HepG2 (cell line): ENCODE results near the gene MXD1. TPM values are rescaled to one million over a fixed set of nuclear protein-coding genes. Genes with fewer than 3 reads are reported as not detected.

Experiments
- GLMP ChIP-seq: sonication (generic); formaldehyde crosslinking; IDR thresholded peaks from 2 replicates; pipeline ENCODE4 v1.9.0; 2021; ENCODE audit warnings: missing genetic modification reagents, mild to moderate bottlenecking, borderline replicate concordance
- MXD4 ChIP-seq: IDR thresholded peaks from 2 replicates; pipeline ENCODE4 v1.6.1; 2016; ENCODE audit warnings: mild to moderate bottlenecking, missing biosample characterization, missing genetic modification reagents
- PREB ChIP-seq: sonication (generic); formaldehyde crosslinking; IDR thresholded peaks from 2 replicates; pipeline ENCODE4 v1.4.0; 2020; ENCODE audit warnings: missing genetic modification reagents
- RELA ChIP-seq: sonication (generic); formaldehyde crosslinking; IDR thresholded peaks from 2 replicates; pipeline ENCODE4 v1.4.0; 2020; ENCODE audit warnings: missing genetic modification reagents
- ZBTB49 ChIP-seq: sonication (generic); formaldehyde crosslinking; IDR thresholded peaks from 2 replicates; pipeline ENCODE4 v1.4.0; 2020; ENCODE audit warnings: missing genetic modification reagents, borderline replicate concordance
- ZEB1 ChIP-seq: IDR thresholded peaks from 2 replicates; pipeline ENCODE4 v1.6.1; 2012; ENCODE audit warnings: mild to moderate bottlenecking, low read depth, inconsistent platforms; ENCODE audit not compliant: insufficient replicate concordance
- ZNF382 ChIP-seq: sonication (generic); formaldehyde crosslinking; IDR thresholded peaks from 2 replicates; pipeline ENCODE4 v1.5.0; 2020; ENCODE audit warnings: missing genetic modification reagents, mild to moderate bottlenecking, borderline replicate concordance
- polyA plus RNA-seq, 8 experiments: library from polyadenylated mRNA; depleted of rRNA in 3 of 8; stranded (reverse) in 7 of 8; unstranded in 1 of 8; fragments of >200 nt; fragmentation: Illumina TruSeq in 4 of 8; extraction: Trizol in 4 of 8; gene quantifications; 2 replicates each; pipeline versions ENCODE4 v1.2.1 to v1.2.3, GENCODE V29; 2011 to 2016; ENCODE audit warnings: low read depth in 4 of 8, missing spikeins in 1 of 8, mixed read lengths in 1 of 8; ENCODE audit not compliant: insufficient read depth in 1 of 8
- total RNA-seq, 5 experiments: library from RNA; depleted of rRNA; stranded (reverse); fragments of >200 nt; fragmentation: Illumina TruSeq; extraction: Trizol; gene quantifications; 2 replicates each; pipeline ENCODE4 v1.2.3, GENCODE V29; 2016; ENCODE audit warnings: low read depth in 1 of 5

The MXD1 gene
- total and polyA plus RNA-seq, 2 of the 13 experiments (the other 11 are each of a cell fraction or from before 2014, with no cell fraction given): 6.4 to 14.9 TPM

GRCh38 chr2:69914164-69914949 is 552 bp upstream of the MXD1 start (continued):
- TF ChIP-seq GLMP (CRISPR knock-in tag) (no peak), ZNF382 (CRISPR knock-in tag) (no peak), ZBTB49 (peak; percentile 89; the same call in 1 of the 2 replicates), PREB (CRISPR knock-in tag) (no peak; the same call in 1 of the 2 replicates), RELA (CRISPR knock-in tag) (peak; percentile 83), ZEB1 (peak; percentile 55), MXD4 (peak; percentile 96)
- TF ChIP-seq, all 625 proteins: peak for 433
